Activated T-cell treated with anti-CD3 and anti-CD28 coated beads for 24 hours (primary cell): ENCODE data around the gene CPNE5.
"Not testable (repeated sequence)": the region's sequence is repeated elsewhere in the genome, so short reads cannot be mapped to it uniquely, and the experiment has no call there.

Experiments used
- DNase-seq: peaks from one replicate; pipeline ENCODE4 v3.0.0-alpha.2; 2020; ENCODE audit warnings: low read depth

The CPNE5 gene

GRCh38 chr6:36815962-36816735, 23.1 kb downstream of the CPNE5 start:
- DNase-seq: no peak

- no peak for DNase-seq
Measured at GRCh38 chr6:36814249-36814648, 25.0 kb downstream of the CPNE5 start.

- DNase-seq: no peak
Measured at GRCh38 chr6:36813526-36813925, 25.7 kb downstream of the CPNE5 start.

GRCh38 chr6:36813047-36813446, 26.2 kb downstream of the CPNE5 start:
- DNase-seq: not testable (repeated sequence)

GRCh38 chr6:36809941-36810803, 29.1 kb downstream of the CPNE5 start:
- DNase-seq: no peak

- no peak for DNase-seq
Measured at GRCh38 chr6:36809156-36809555, 30.1 kb downstream of the CPNE5 start.

GRCh38 chr6:36808634-36809033, 30.6 kb downstream of the CPNE5 start:
- no peak for DNase-seq

GRCh38 chr6:36807750-36808149, 31.5 kb downstream of the CPNE5 start:
- no peak for DNase-seq

- DNase-seq: no peak
Measured at GRCh38 chr6:36807143-36807542, 32.1 kb downstream of the CPNE5 start.

- no peak for DNase-seq
Measured at GRCh38 chr6:36805917-36806316, 33.3 kb downstream of the CPNE5 start.

GRCh38 chr6:36805096-36805797, 34.0 kb downstream of the CPNE5 start:
- no peak for DNase-seq

GRCh38 chr6:36804563-36804962, 34.7 kb downstream of the CPNE5 start:
- DNase-seq: no peak

GRCh38 chr6:36803908-36804307, 35.3 kb downstream of the CPNE5 start:
- no peak for DNase-seq

GRCh38 chr6:36803482-36803881, 35.8 kb downstream of the CPNE5 start:
- DNase-seq: no peak

GRCh38 chr6:36800223-36801076, 38.8 kb downstream of the CPNE5 start:
- no peak for DNase-seq

- no peak for DNase-seq
Measured at GRCh38 chr6:36798852-36799251, 40.4 kb downstream of the CPNE5 start.

- DNase-seq: no peak
Measured at GRCh38 chr6:36797653-36798052, 41.6 kb downstream of the CPNE5 start.

GRCh38 chr6:36797055-36797454, 42.2 kb downstream of the CPNE5 start:
- DNase-seq: no peak

GRCh38 chr6:36794713-36795065, 44.6 kb downstream of the CPNE5 start:
- DNase-seq: no peak

- no peak for DNase-seq
Measured at GRCh38 chr6:36793913-36794712, 45.1 kb downstream of the CPNE5 start.
